B cell (primary cell): Measurements from ENCODE around the gene PXDC1.

Experiments used
- CTCF ChIP-seq: fragments of 200-600 bp; IDR thresholded peaks from one replicate; pipeline ENCODE4 v1.8.0; 2022; ENCODE audit warnings: antibody characterized with exemption, mild to moderate bottlenecking
- EZH2 ChIP-seq: IDR thresholded peaks from 2 replicates; pipeline ENCODE4 v1.6.1; 2012; ENCODE audit warnings: borderline replicate concordance, low read depth, mild to moderate bottlenecking, moderate library complexity, low read length; ENCODE audit not compliant: insufficient read depth, poor library complexity, severe bottlenecking

GRCh38 chr6:3729603-3730344 is 21.7 kb downstream of the PXDC1 start:
- TF ChIP-seq CTCF (no peak), EZH2 (no peak)
